Umbilical cord (tissue), 2 donors: ENCODE results near the gene LYRM7. TPM values are rescaled to one million over a fixed set of nuclear protein-coding genes. Genes with fewer than 3 reads are reported as not detected.
"Not testable (repeated sequence)": the region's sequence is repeated elsewhere in the genome, so short reads cannot be mapped to it uniquely, and the experiment has no call there.

Experiments
- DNase-seq: peaks from one replicate; pipeline ENCODE4 v3.0.0-alpha.2; 2015; ENCODE audit warnings: low spot score
- total RNA-seq: library from RNA; depleted of rRNA; stranded (reverse); fragments of >200 nt; gene quantifications from one replicate; pipeline ENCODE4 v1.2.3, GENCODE V29; 2014; ENCODE audit warnings: low replicate concordance; ENCODE audit not compliant: insufficient read depth

Gene LYRM7
- total RNA-seq, 1 donor from 2014 or later: 8.4 TPM

DNA sequence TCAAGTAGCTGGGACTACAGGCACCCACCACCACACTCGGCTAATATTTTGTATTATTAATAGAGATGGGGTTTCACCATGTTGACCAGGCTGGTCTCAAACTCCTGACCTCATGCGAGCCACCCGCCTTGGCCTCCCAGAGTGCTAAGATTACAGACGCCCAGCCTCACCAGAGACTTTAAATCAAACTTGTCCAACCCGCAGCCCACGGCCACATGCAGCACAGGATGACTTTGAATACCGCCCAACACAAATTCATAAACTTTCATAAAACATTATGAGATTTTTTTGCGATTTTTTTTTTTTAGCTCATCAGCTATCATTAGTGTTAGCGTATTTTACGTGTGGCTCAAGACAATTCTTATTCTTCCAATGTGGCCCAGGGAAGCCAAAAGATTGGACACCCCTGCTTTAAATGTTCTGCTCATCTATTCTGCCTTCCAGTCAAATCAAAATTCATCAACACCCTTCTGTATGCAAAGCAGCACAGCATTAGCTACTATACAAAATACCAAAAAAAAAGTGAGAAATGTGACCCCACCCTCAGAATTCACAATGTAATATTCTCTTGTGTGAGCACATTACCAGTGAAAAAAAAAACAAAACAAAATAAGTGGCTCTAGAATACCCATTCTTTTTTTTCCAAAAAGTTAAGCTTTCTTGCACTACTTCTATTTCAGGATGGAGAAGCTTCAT, 50.4 kb downstream of the LYRM7 start:
- no peak for DNase-seq

DNA sequence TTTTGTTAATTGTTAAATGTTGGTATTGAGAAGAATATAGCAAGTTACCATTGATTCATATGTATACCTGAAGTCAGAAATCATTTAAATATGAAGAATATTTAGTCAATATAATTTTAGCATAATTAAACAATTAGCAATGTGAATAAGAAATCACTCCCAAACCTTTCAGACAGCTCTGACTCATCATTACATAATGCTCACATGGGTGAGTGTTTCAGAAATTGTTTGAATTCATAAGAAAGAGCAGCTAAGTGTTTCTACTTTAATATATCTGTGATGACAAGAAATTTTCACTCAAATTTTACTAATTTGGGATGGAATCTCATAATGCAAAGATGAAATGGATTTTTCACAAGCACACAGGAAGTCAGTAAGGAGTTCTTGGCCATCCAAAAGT, 51.1 kb downstream of the LYRM7 start:
- no peak for DNase-seq

DNA sequence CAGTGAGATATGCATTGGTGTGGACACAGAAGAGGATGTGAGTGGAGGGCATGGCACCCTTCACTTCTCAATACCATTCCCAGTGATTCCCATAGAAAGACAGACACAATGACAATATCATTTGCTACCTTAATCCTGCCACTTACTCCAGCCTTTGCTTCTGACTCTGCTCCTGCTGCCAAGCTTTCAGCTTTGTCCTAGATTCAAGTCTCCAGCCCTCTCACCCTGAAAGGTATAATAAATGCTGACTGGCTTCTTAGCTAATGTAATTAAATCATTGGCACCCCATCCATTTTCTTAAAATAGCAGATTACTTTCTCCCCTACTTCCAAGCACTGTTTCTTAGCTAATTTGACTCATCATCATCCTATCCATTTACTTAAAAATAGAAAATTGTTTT, 52.0 kb downstream of the LYRM7 start:
- DNase-seq: no peak

DNA sequence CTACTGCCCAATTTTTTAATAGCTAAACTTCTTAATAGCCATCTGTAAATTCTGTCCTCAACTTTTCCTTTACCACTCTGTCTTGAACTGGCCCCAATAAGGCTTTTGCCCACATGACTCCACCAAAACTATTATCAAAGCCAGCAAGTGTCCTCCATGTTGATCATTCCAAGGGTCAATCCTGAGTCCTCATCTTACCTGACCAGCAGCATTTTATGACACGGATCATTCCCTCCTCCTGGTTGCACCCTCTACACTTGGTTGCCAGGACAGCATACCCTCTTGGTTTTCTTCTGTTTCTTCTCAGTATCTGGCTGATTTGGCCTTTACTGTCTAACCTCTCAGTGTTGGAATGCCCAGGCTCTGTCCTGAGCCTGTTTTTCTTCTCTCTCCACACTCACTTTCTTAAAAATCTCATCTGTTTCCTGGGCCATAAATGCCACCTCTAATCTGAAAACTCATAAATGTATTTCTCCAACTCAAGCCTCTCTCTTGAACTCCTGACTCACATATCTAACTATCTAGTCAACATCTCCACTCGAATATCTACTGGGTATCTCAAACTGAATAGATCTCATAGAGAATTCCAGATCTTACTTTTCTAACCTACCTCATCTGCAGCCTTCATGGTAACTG, 53.1 kb downstream of the LYRM7 start:
- DNase-seq: no peak

DNA sequence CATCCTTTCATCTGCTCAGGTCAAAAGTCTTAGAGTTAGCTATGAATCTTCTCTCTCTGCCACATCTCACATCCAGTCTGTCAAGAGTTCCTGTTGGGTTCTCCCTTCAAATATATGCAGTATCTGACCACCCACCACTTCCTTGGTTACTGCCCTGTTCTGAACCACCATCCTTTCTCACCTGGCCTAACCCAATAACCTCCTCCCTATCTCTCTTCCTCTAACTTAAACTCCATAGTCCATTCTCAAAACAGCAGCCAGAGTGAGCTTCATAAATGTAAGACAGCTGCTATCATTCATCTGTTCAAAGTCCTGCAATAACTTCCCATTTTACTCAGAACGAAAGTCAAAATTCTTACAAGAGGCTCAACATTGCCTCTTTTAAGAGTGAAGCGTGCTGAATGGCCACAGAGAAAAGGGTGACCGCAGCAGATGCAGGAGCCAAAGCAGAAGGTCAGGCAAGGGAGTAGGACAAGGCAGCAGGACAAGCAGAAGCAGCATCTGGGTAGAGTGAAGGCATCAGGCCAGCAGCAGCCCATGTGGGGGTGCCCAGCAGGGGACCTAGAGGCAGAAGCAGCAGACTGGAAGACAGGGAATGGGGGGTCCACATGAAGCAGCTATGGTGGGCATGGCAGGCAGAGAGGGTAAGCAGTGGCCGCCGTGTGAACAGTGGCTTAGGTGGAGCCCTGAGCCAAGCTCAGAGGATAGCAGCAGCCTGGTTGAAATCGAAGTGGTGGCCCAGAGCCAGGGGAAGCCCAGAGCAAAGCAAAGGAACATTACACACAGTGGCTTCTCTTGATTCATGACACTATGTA, 53.9 kb downstream of the LYRM7 start:
- peak; percentile 52 for DNase-seq

DNA sequence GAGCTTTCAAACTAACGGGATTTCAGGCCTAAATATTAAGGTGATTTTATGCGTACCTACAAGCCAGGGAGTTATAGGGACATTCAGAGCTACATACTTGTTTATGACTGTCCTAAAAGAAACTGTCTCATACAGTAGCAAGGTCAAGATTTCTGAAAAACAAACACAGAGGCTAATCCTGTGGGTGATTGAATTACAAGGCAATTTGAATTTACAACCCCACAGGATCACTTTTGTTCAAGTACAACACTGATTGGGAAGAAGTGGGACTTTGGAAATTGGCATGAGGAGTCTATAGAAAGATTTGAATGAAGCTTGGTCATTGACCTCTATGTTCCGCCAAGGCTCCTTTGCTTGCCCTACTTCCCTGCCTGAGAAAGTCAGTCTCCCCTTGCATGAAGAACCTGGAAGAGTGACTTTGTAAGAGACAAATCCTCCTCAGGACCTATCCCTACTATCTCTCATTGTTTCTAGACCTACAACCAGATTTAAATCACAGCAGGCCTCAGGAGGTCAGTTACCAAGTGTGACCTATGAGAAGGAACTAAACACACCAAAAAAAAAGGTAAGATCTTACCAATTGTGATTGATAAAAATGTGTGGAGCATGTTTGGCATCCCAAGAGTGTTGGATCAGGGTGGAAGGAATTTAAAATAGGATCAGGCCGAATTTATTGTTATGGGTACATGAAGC, 54.7 kb downstream of the LYRM7 start:
- no peak for DNase-seq

DNA sequence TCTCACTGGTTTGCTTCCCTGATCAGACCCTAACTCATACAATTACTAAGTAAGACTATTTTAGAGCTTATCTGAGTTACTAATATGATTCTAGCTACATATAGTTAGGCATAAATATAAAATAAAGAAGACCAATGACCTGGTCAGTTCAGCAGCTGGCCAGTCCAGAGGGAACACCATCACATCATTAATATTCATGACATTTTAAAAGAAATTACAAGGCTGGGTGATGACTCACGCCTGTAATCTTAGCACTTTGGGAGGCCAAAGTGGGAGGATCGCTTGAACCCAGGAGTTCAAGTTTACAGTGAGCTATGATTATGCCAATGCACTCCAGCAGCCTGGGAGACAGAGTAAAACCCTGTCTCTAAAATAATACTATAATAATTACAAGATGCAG, 56.2 kb downstream of the LYRM7 start:
- no peak for DNase-seq

DNA sequence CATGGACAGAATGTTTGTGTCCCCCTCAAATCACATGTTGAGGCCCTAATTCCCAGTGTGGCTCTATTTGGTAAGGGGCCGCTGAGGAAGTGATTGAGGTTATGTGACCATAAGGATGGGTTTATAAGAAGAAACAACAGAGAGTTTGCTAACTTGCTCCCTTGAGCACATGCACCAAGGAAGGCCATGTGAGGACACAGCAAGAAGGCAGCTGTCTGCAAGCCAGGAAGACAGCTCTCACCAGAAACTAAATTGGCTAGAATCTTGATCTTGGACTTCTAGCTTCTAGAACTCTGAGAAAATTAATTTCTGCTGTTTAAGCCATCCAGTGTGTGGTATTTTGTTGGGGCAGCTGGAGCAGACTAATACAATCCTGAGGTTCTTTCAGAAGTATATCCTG, 57.9 kb downstream of the LYRM7 start:
- DNase-seq: no peak

DNA sequence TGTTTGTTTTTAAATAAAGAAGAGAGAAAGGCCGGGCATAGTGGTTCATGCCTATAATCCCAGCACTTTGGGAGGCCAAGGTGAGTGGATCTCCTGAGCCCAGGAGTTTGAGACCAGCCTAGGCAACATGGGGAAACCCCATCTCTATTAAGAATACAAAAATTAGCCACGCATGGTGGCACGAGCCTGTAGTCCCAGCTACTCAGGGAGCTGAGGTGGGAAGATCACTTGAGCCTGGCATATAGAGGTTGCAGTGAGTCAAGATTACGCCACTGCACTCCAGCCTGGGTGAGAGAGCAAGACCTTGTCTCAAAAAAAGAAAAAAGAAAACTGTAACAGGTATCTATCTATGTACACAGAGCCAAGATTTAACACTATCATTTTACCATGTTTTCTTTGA, 58.9 kb downstream of the LYRM7 start:
- DNase-seq: no peak

DNA sequence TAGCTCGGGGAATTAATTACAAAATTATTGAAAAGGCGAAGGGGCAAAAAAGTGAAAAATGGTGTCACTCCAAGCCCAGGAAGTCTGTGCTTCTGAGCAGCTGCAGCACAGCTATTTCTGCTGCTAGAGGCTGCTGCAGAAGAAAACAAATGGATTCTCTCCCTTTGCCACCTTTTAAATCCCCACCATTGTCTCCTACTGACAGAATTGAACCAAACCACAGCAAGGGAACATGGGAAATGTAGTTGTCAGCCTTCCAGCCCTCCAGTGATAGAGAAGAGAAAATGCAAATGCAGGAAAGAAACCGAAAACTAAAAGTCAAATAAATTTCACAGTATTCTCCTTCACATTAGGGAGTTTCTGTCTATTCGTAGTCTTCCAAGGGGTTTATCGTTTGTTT, 59.7 kb downstream of the LYRM7 start:
- no peak for DNase-seq

DNA sequence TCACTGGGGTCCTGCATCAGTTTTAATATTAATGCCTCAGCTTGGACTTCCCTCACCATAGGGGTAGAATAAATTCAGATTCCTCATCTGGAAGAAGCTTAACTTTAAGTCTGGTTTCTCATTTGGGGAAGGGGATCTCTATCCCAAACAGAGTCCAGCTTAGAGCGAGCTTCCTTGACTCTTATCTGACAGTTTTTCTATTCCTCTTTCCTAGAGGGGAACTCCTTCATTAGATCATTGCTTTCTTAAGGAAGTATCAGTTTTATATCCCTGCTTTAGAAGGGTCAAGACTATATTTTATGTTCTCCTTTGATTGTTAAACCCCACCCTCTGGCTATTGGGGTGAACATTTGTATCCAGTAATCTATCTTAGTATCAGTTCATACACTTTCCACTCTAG, 68.9 kb downstream of the LYRM7 start:
- no peak for DNase-seq

DNA sequence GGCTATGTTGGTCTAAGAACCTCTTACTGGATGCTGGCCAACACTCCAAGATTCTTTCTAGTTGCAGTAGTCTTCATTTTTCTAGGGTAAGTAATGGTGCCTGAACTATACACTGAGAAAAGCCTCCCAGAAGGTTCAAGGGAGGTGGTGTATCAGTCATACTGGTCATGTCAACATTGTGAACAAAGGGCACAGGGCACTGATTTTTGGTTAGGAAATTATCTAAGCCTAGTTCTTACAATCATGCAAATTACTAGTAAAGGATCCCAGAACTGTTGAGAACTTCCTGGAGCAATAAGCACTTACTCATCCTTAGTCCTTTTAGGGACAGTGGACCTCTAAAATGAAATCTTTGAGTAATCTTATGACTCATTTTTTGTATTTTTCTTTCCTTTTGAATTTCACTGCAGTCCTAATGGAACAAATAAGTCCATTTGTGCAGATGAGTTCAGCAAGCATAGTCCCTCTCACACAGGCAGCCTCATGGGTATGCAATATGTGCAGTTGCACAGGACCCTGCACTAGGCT, 72.0 kb downstream of the LYRM7 start:
- no peak for DNase-seq

DNA sequence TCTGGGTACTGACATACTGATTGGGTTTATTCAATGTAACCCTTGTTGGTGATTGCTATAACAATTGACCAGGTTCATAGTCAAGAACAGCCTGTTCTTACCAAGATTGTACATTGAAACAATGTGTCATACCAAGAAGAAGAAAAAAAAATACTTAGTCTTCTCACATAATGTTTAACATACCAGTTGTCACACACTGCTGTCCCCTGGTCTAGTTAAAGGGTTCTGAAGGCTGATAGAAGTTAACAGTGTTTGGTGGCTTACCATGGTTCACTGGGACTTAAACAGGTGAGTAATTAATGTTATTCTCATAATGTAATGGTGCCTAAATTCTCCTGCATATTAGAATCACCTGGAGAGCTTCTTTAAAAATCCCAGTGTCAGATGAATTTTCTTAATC, 74.6 kb downstream of the LYRM7 start:
- DNase-seq: no peak

DNA sequence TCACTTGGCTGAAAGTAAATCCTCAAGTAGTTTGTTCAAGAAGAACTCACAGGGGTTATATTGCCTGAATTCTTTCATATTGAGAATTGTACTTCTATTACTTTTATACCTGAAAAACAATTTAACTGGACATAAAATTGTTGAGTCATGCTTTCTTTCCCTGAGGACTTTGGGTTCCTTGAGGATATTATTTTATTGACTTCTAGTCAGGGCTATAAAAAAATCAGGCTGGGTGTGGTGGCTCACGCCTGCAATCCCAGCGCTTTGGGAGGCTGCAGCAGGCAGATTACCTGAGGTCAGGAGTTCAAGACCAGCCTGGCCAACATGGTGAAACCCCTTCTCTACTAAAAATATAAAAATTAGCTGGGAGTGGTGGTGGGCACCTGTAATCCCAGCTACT, 75.2 kb downstream of the LYRM7 start:
- DNase-seq: no peak

DNA sequence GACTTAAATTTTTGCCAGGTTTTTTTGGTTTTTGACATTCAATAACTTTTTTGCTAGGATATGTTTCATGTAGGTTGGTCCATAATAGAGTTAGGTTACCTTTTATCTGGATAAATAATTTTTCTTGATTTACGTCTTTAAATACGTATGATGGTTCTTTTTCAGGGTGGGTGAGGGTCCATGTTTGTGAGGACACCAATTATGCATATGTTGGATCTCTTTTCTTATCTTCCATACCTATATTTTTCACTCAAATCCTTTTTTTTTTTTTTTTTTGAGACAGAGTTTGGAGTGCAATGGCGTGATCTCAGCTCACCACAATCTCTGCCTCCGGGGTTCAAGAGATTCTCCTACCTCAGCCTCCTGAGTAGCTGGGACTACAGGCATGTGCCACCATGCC, 75.8 kb downstream of the LYRM7 start:
- DNase-seq: no peak

DNA sequence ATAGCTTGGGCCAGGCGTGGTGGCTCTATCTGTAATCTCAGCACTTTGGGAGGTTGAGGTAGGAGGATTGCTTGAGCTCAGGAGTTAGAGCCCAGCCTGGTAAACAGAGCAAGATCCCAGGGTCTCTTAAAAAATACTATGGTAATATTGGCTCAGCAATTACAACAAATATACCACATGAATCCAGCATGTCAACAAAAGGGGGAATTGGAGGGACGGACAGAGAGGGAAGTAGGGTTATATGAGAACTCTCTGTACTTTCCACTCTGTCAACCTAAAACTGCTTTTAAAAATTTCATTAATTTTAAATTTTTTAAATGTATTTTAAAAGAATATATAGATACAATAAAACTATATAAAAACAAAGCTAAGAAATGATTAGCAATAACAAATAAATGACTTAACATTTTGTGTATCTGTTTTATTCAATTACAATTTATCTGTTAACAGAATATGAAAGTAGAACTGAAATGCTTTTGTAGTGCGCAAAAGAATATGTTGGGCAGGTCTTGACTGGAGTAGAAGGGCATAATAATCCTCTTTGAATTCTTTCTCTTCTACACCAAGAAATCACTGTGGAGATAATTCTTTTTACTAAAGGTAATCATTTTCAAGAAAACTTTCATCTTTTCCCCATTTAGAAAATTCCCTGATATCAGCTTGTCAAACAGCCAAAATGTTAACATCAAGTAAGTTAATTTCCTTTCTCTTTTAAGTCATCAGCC, 80.2 kb downstream of the LYRM7 start:
- no peak for DNase-seq

DNA sequence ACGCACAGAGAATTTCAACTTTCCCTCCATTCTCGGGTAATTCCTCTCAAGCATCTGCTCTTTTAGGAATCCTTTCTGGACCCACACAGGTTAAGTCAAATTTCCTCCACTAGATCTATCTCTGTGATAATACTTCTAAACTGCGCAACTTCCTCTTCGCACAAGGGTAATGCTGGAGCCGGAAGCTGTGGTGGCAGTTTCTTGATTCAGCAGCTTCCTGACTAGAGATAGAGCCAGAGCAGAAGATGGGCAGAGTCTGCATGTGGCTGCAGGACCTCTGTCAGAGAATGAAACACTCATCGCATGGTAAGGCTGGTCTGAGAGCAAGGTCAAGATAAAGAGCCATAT, 82.1 kb downstream of the LYRM7 start:
- peak; percentile 29 for DNase-seq

DNA sequence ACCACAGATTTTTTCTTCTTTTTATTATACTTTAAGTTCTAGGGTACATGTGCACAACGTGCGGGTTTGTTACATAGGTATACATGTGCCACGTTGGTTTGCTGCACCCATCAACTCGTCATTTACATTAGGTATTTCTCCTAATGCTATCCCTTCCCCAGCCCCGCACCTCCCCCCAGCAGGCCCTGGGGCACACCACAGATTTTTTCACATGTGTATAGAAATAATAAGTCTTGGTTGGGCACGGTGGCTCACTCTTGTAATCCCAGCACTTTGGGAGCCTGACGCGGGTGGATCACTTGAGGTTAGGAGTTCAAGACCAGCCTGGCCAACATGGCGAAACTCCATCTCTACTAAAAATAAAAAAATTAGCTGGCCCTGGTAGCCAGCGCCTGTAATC, 83.3 kb downstream of the LYRM7 start:
- DNase-seq: not testable (repeated sequence)

DNA sequence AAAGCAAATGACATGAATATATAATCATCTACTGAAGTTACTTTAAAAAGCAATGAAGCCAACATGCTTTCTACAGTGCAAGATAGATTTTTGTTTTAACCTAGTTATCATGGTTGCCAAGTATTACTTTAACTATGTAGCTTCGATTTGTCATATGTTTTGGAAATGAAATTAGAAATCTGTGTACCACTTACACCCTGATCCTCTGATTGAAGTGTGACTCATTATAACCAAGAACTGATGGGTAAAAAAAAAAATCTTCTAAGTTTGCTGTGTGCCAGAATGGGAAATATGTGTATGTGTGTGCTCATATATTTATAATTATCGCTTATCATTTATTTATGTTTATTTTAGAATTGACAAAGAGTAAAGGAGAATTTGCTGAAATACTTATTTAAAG, 84.0 kb downstream of the LYRM7 start:
- DNase-seq: no peak
